GM12878 (cell line): ENCODE results near the gene COL8A2.

Source experiments
- ATF7 ChIP-seq: fragments of 450-650 bp; IDR thresholded peaks from 2 replicates; pipeline ENCODE4 v1.6.1; 2016; ENCODE audit warnings: low read depth, mild to moderate bottlenecking
- BRCA1 ChIP-seq: IDR thresholded peaks from 2 replicates; pipeline ENCODE4 v1.6.1; 2011; ENCODE audit warnings: low read depth, low read length, improper control_type of control experiment
- EZH2 ChIP-seq: IDR thresholded peaks from 2 replicates; pipeline ENCODE4 v1.6.1; 2012; ENCODE audit warnings: low read depth, mild to moderate bottlenecking, control low read depth, inconsistent platforms, low read length, borderline replicate concordance; ENCODE audit not compliant: control insufficient read depth
- IKZF1 ChIP-seq: fragments of 450-650 bp; conservative IDR thresholded peaks from 2 replicates; pipeline ENCODE4 v1.6.1; 2017; ENCODE audit warnings: antibody characterized with exemption, mild to moderate bottlenecking
- KAT2A ChIP-seq: conservative IDR thresholded peaks from 2 replicates; pipeline ENCODE4 v1.6.1; 2011; ENCODE audit warnings: low read depth, low read length; ENCODE audit not compliant: control insufficient read depth
- POLR2AphosphoS5 ChIP-seq: IDR thresholded peaks from 2 replicates; pipeline ENCODE4 v1.6.1; 2011; ENCODE audit warnings: mild to moderate bottlenecking, low read length, inconsistent platforms
- REST ChIP-seq: IDR thresholded peaks from 2 replicates; pipeline ENCODE4 v1.6.1; 2012; ENCODE audit warnings: mild to moderate bottlenecking, low read depth, low read length
- SMAD1 ChIP-seq: fragments of 450-650 bp; IDR thresholded peaks from 2 replicates; pipeline ENCODE4 v1.6.1; 2018; ENCODE audit warnings: mild to moderate bottlenecking, low read depth; ENCODE audit not compliant: partially characterized antibody
- SRF ChIP-seq, 2 experiments: IDR thresholded peaks; 2 replicates each; pipeline ENCODE4 v1.6.1; 2011; ENCODE audit warnings: low read depth in 2 of 2, low read length in 2 of 2, mild to moderate bottlenecking in 1 of 2, moderate library complexity in 1 of 2
- STAT3 ChIP-seq: IDR thresholded peaks from 2 replicates; pipeline ENCODE4 v1.6.1; 2011; ENCODE audit warnings: low read depth, low read length, improper control_type of control experiment
- TF ChIP-seq, protein P1 (sequence below), 3 experiments: IDR thresholded peaks in 2 of 3; conservative IDR thresholded peaks in 1 of 3; 2 replicates each; pipeline ENCODE4 v1.5.1; 2011; ENCODE audit warnings: low read depth in 3 of 3, low read length in 3 of 3, mild to moderate bottlenecking in 3 of 3, control low read depth in 2 of 3, moderate library complexity in 2 of 3, inconsistent platforms in 1 of 3, mixed read lengths in 1 of 3; ENCODE audit not compliant: control insufficient read depth in 2 of 3, insufficient read depth in 1 of 3; ENCODE audit errors: extremely low read depth in 1 of 3
- TF ChIP-seq, protein P2 (sequence below): fragments of 450-650 bp; IDR thresholded peaks from 2 replicates; pipeline ENCODE4 v1.6.1; 2017; ENCODE audit warnings: mild to moderate bottlenecking, moderate library complexity

- TF ChIP-seq KAT2A (no peak), STAT3 (no peak), REST (no peak), BRCA1 (no peak), ATF7 (no peak), IKZF1 (no peak), POLR2AphosphoS5 (no peak), EZH2 (no peak), SRF (IDR thresholded peaks at IDR 0.05; ENCODE audit: low read depth in 2 of 2, low read length in 2 of 2) (no peak), SMAD1 (no peak)
- TF ChIP-seq, protein P1, sequence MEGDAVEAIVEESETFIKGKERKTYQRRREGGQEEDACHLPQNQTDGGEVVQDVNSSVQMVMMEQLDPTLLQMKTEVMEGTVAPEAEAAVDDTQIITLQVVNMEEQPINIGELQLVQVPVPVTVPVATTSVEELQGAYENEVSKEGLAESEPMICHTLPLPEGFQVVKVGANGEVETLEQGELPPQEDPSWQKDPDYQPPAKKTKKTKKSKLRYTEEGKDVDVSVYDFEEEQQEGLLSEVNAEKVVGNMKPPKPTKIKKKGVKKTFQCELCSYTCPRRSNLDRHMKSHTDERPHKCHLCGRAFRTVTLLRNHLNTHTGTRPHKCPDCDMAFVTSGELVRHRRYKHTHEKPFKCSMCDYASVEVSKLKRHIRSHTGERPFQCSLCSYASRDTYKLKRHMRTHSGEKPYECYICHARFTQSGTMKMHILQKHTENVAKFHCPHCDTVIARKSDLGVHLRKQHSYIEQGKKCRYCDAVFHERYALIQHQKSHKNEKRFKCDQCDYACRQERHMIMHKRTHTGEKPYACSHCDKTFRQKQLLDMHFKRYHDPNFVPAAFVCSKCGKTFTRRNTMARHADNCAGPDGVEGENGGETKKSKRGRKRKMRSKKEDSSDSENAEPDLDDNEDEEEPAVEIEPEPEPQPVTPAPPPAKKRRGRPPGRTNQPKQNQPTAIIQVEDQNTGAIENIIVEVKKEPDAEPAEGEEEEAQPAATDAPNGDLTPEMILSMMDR (IDR thresholded peaks at IDR 0.05 in 2 of 3, conservative IDR thresholded peaks at IDR 0.05 in 1 of 3; ENCODE audit: control insufficient read depth in 2 of 3, extremely low read depth in 1 of 3, insufficient read depth in 1 of 3, low read depth in 3 of 3, low read length in 3 of 3), result no peak
- TF ChIP-seq, protein P2, sequence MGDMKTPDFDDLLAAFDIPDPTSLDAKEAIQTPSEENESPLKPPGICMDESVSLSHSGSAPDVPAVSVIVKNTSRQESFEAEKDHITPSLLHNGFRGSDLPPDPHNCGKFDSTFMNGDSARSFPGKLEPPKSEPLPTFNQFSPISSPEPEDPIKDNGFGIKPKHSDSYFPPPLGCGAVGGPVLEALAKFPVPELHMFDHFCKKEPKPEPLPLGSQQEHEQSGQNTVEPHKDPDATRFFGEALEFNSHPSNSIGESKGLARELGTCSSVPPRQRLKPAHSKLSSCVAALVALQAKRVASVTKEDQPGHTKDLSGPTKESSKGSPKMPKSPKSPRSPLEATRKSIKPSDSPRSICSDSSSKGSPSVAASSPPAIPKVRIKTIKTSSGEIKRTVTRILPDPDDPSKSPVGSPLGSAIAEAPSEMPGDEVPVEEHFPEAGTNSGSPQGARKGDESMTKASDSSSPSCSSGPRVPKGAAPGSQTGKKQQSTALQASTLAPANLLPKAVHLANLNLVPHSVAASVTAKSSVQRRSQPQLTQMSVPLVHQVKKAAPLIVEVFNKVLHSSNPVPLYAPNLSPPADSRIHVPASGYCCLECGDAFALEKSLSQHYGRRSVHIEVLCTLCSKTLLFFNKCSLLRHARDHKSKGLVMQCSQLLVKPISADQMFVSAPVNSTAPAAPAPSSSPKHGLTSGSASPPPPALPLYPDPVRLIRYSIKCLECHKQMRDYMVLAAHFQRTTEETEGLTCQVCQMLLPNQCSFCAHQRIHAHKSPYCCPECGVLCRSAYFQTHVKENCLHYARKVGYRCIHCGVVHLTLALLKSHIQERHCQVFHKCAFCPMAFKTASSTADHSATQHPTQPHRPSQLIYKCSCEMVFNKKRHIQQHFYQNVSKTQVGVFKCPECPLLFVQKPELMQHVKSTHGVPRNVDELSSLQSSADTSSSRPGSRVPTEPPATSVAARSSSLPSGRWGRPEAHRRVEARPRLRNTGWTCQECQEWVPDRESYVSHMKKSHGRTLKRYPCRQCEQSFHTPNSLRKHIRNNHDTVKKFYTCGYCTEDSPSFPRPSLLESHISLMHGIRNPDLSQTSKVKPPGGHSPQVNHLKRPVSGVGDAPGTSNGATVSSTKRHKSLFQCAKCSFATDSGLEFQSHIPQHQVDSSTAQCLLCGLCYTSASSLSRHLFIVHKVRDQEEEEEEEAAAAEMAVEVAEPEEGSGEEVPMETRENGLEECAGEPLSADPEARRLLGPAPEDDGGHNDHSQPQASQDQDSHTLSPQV, result no peak
These were observed 56.2 kb downstream of the COL8A2 start for GRCh38 chr1:36068866-36069265.
